ENCODE measurements around the gene ATP1A4.

Gene ATP1A4

GRCh38 chr1:160191756-160192155 lies 40.4 kb downstream of the ATP1A4 start:
- Mint-ChIP-seq H3K9me3 (no peaks in the 10 kb centered on the region), H3K4me1 (ENCODE audit: low read depth) (no peaks in the 10 kb centered on the region), H3K27ac (no peak overlapping the region), H3K27me3 (no peaks in the 10 kb centered on the region), H3K36me3 (ENCODE audit: low read depth) (no peaks in the 10 kb centered on the region), H3K4me3 (no peak overlapping the region)

GRCh38 chr1:160192234-160192633 lies 40.8 kb downstream of the ATP1A4 start:
- H3K4me3 Mint-ChIP-seq: no peak overlapping the region

GRCh38 chr1:160193091-160193819 lies 41.9 kb downstream of the ATP1A4 start:
- Mint-ChIP-seq H3K4me3 (no peak overlapping the region), H3K36me3 (ENCODE audit: low read depth) (no peaks in the 10 kb centered on the region), H3K27me3 (no peaks in the 10 kb centered on the region), H3K27ac (no peak overlapping the region), H3K9me3 (no peaks in the 10 kb centered on the region), H3K4me1 (ENCODE audit: low read depth) (no peaks in the 10 kb centered on the region)

More at GRCh38 chr1:160192234-160192633, 40.8 kb downstream of the ATP1A4 start:
- H3K27me3 Mint-ChIP-seq: no peaks in the 10 kb centered on the region
- no peaks in the 10 kb centered on the region for H3K4me1 Mint-ChIP-seq (ENCODE audit: low read depth)
- H3K9me3 Mint-ChIP-seq: no peaks in the 10 kb centered on the region
- H3K27ac Mint-ChIP-seq: no peak overlapping the region
- H3K36me3 Mint-ChIP-seq (ENCODE audit: low read depth): no peaks in the 10 kb centered on the region

GRCh38 chr1:160193832-160194736 lies 42.7 kb downstream of the ATP1A4 start:
- H3K36me3 Mint-ChIP-seq (ENCODE audit: low read depth): no peaks in the 10 kb centered on the region

GRCh38 chr1:160194737-160195059 lies 43.3 kb downstream of the ATP1A4 start:
- no peaks in the 10 kb centered on the region for H3K9me3 Mint-ChIP-seq
- no peaks in the 10 kb centered on the region for H3K27me3 Mint-ChIP-seq
- H3K4me1 Mint-ChIP-seq (ENCODE audit: low read depth): no peaks in the 10 kb centered on the region
- H3K27ac Mint-ChIP-seq: no peak overlapping the region
- no peak overlapping the region for H3K4me3 Mint-ChIP-seq
- H3K36me3 Mint-ChIP-seq (ENCODE audit: low read depth): no peaks in the 10 kb centered on the region

More at GRCh38 chr1:160193832-160194736, 42.7 kb downstream of the ATP1A4 start:
- Mint-ChIP-seq H3K4me1 (ENCODE audit: low read depth) (no peaks in the 10 kb centered on the region), H3K27me3 (no peaks in the 10 kb centered on the region), H3K9me3 (no peaks in the 10 kb centered on the region), H3K27ac (no peak overlapping the region), H3K4me3 (no peak overlapping the region)

GRCh38 chr1:160196143-160196542 lies 44.7 kb downstream of the ATP1A4 start:
- no peak overlapping the region for H3K4me3 Mint-ChIP-seq
- no peak overlapping the region for H3K27ac Mint-ChIP-seq
- no peaks in the 10 kb centered on the region for H3K27me3 Mint-ChIP-seq
- no peaks in the 10 kb centered on the region for H3K9me3 Mint-ChIP-seq
- no peaks in the 10 kb centered on the region for H3K36me3 Mint-ChIP-seq (ENCODE audit: low read depth)
- no peaks in the 10 kb centered on the region for H3K4me1 Mint-ChIP-seq (ENCODE audit: low read depth)

- H3K4me3 Mint-ChIP-seq: no peak overlapping the region
- H3K4me1 Mint-ChIP-seq (ENCODE audit: low read depth): no peaks in the 10 kb centered on the region
- H3K36me3 Mint-ChIP-seq (ENCODE audit: low read depth): no peaks in the 10 kb centered on the region
Observed at GRCh38 chr1:160197231-160197630, 45.8 kb downstream of the ATP1A4 start.

GRCh38 chr1:160200786-160201185 lies 49.4 kb downstream of the ATP1A4 start:
- Mint-ChIP-seq H3K36me3 (ENCODE audit: low read depth) (no peaks in the 10 kb centered on the region), H3K4me3 (no peak overlapping the region), H3K27me3 (no peaks in the 10 kb centered on the region), H3K4me1 (ENCODE audit: low read depth) (peaks cover 11% of the 10 kb centered on the region), H3K9me3 (no peaks in the 10 kb centered on the region), H3K27ac (no peak overlapping the region)

More at GRCh38 chr1:160197231-160197630, 45.8 kb downstream of the ATP1A4 start:
- H3K9me3 Mint-ChIP-seq: no peaks in the 10 kb centered on the region
- no peak overlapping the region for H3K27ac Mint-ChIP-seq
- no peaks in the 10 kb centered on the region for H3K27me3 Mint-ChIP-seq

GRCh38 chr1:160204526-160205241 lies 53.3 kb downstream of the ATP1A4 start:
- Mint-ChIP-seq H3K4me3 (peak overlapping the region; percentile 85), H3K27ac (peak overlapping the region; percentile 76), H3K27me3 (no peaks in the 10 kb centered on the region), H3K9me3 (no peaks in the 10 kb centered on the region), H3K4me1 (ENCODE audit: low read depth) (peaks cover 45% of the 10 kb centered on the region), H3K36me3 (ENCODE audit: low read depth) (peaks cover 12% of the 10 kb centered on the region)

GRCh38 chr1:160205242-160206035 lies 54.0 kb downstream of the ATP1A4 start, which contains the start of gene PEA15:
Gene PEA15, plus strand, starts transcription at chr1:160205384. Its CDS starts 6,161 bp downstream, at chr1:160211545.
- Mint-ChIP-seq H3K9me3 (no peaks in the 10 kb centered on the region), H3K36me3 (ENCODE audit: low read depth) (peaks cover 20% of the 10 kb centered on the region), H3K4me1 (ENCODE audit: low read depth) (peaks cover 53% of the 10 kb centered on the region), H3K27me3 (no peaks in the 10 kb centered on the region), H3K27ac (peak within 1 kb of the TSS; percentile 82), H3K4me3 (peak within 1 kb of the TSS; percentile 85)

GRCh38 chr1:160206036-160206389 lies 54.6 kb downstream of the ATP1A4 start:
- Mint-ChIP-seq H3K4me1 (ENCODE audit: low read depth) (peaks cover 54% of the 10 kb centered on the region), H3K4me3 (peak overlapping the region; percentile 85), H3K27ac (peak overlapping the region; percentile 82)

GRCh38 chr1:160206421-160207117 lies 55.2 kb downstream of the ATP1A4 start:
- no peaks in the 10 kb centered on the region for H3K9me3 Mint-ChIP-seq
- peaks cover 31% of the 10 kb centered on the region for H3K36me3 Mint-ChIP-seq (ENCODE audit: low read depth)
- peak overlapping the region; percentile 85 for H3K4me3 Mint-ChIP-seq
- H3K4me1 Mint-ChIP-seq (ENCODE audit: low read depth): peaks cover 54% of the 10 kb centered on the region
- H3K27ac Mint-ChIP-seq: peak overlapping the region; percentile 82
- no peaks in the 10 kb centered on the region for H3K27me3 Mint-ChIP-seq

More at GRCh38 chr1:160206036-160206389, 54.6 kb downstream of the ATP1A4 start:
- peaks cover 25% of the 10 kb centered on the region for H3K36me3 Mint-ChIP-seq (ENCODE audit: low read depth)
- H3K27me3 Mint-ChIP-seq: no peaks in the 10 kb centered on the region
- H3K9me3 Mint-ChIP-seq: no peaks in the 10 kb centered on the region

- Mint-ChIP-seq H3K36me3 (ENCODE audit: low read depth) (peaks cover 37% of the 10 kb centered on the region), H3K27me3 (no peaks in the 10 kb centered on the region), H3K27ac (peak overlapping the region; percentile 82), H3K4me1 (ENCODE audit: low read depth) (peaks cover 54% of the 10 kb centered on the region), H3K4me3 (peak overlapping the region; percentile 85), H3K9me3 (no peaks in the 10 kb centered on the region)
Observed at GRCh38 chr1:160207118-160207650, 55.8 kb downstream of the ATP1A4 start.

Data from stimulated activated naive CD8-positive, alpha-beta T cell treated with anti-CD3 and anti-CD28 coated beads, Interleukin-15, Interleukin-2, amounts not matched to agents 100 ng/mL and 50 ng/mL, for 24 hours (primary cell).